Erythroblast (primary cell): ENCODE results near the gene GPSM3.

Experiments used
- GATA1 ChIP-seq: IDR thresholded peaks from 2 replicates; pipeline ENCODE4 v1.6.1; 2011; ENCODE audit warnings: low read depth, mild to moderate bottlenecking, control low read depth, low read length, moderate library complexity
- POLR2A ChIP-seq: IDR thresholded peaks from 2 replicates; pipeline ENCODE4 v1.6.1; 2011; ENCODE audit warnings: mild to moderate bottlenecking, low read length

DNA sequence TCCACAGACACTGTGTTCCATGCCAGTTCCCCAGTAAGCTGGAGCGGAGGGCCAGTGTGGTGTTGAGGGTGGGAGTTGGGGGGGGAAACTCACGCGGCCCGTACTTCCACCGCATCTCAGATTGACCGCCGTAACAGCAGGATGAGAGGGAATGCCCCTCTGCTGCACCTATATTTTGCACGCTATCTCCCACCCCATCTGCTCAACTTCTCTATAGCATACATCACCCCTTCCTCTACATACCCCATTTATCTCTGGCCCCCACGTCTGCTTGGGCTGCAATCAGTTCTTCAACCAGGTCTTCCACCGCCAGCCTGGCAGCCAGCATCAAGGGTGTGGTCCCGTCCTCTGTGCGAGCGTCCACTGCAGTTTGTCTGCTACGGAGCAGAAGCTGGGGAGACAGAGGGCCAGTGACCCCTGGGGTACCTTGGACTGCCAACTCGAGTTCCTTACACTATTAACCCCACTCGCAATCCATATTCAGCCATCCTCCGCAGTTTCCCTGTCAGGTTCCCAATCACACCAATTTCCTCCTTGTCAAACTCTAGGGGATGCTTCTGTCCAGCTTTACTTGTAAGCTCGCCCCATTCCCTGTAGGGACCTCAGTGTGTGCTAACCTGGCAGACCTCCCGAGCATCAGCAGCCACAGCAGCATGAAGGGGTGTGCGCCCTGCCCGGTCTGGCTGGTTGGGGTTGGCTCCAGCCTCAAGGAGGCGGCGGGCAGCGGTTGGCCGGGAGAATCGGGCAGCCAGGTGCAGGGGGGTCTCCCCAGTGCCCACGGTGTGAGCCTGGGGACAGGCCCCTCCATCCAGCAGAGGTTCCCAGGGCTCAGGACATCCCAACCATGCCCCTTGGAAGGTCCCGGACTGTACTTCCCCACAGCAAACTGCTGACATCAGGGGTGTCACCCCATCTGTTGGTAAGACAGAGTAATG, 4.5 kb upstream of the GPSM3 start:
- TF ChIP-seq POLR2A (no peak), GATA1 (no peak)
